SK-N-SH (cell line): ENCODE measurements around the gene SEC31B. TPM values are rescaled to one million over a fixed set of nuclear protein-coding genes. Genes with fewer than 3 reads are reported as not detected.

Source experiments
- CTCF ChIA-PET: fragments of 300-600, 350-600 bp; formaldehyde crosslinking; extraction: SDS; loops from one replicate; lab custom pipeline; 2021; lab: Yijun Ruan, JAX
- POLR2A ChIA-PET: fragments of 350-600 bp; sonication (Branson Sonifier 250); formaldehyde crosslinking; extraction: SDS; loops from one replicate; lab custom pipeline; 2020; ENCODE audit warnings: antibody characterized with exemption, inconsistent platforms; lab: Yijun Ruan, JAX
- DNase-seq: peaks from one replicate; pipeline ENCODE4 v3.0.0; 2012
- H2AFZ ChIP-seq: fragments of 200-600 bp; sonication (generic); 2 replicates; pipeline ENCODE4 v1.8.1; 2016; ENCODE audit warnings: antibody characterized with exemption, mild to moderate bottlenecking, low read depth
- H3F3A ChIP-seq: fragments of 200-600 bp; sonication (generic); replicated peaks from 2 replicates; pipeline ENCODE3; 2016; ENCODE audit warnings: antibody characterized with exemption, mild to moderate bottlenecking; ENCODE audit not compliant: insufficient read depth
- H3K27ac ChIP-seq, 2 experiments: fragments of 200-500 bp in 1 of 2; fragments of 200-600 bp in 1 of 2; sonication (Bioruptor generic) in 1 of 2; sonication (generic), shearing (Covaris generic) in 1 of 2; 2 replicates each; pipeline versions ENCODE4 v1.5.1 to v1.6.1; 2014 to 2016; ENCODE audit warnings: low read depth in 2 of 2, inconsistent platforms in 1 of 2, low read length in 1 of 2, mild to moderate bottlenecking in 1 of 2, mixed read lengths in 1 of 2
- H3K27me3 ChIP-seq: fragments of 200-600 bp; sonication (generic), shearing (Covaris generic); 2 replicates; pipeline ENCODE4 v1.6.1; 2016; ENCODE audit warnings: mixed run types; ENCODE audit not compliant: insufficient read depth
- H3K36me3 ChIP-seq, 2 experiments: fragments of 200-500 bp in 1 of 2; fragments of 200-600 bp in 1 of 2; sonication (Bioruptor generic) in 1 of 2; sonication (generic) in 1 of 2; replicated peaks in 1 of 2; 2 replicates each; pipeline versions ENCODE3 to v1.5.1; 2014 to 2016; ENCODE audit warnings: low read length in 1 of 2, mild to moderate bottlenecking in 1 of 2; ENCODE audit not compliant: insufficient read depth in 2 of 2, control insufficient read depth in 1 of 2
- H3K4me1 ChIP-seq, 2 experiments: fragments of 200-500 bp in 1 of 2; fragments of 200-600 bp in 1 of 2; sonication (Bioruptor generic) in 1 of 2; sonication (generic), shearing (Covaris generic) in 1 of 2; 2 replicates each; pipeline versions ENCODE4 v1.5.1 to v1.6.1; 2014 to 2016; ENCODE audit warnings: low read depth in 1 of 2, low read length in 1 of 2, mixed run types in 1 of 2; ENCODE audit not compliant: insufficient read depth in 2 of 2, control insufficient read depth in 1 of 2
- H3K4me2 ChIP-seq: fragments of 200-600 bp; sonication (generic), shearing (Covaris generic); 2 replicates; pipeline ENCODE4 v1.6.1; 2017; ENCODE audit warnings: mixed run types
- H3K4me3 ChIP-seq, 2 experiments: fragments of 200-500 bp in 1 of 2; fragments of 200-600 bp in 1 of 2; sonication (Bioruptor generic) in 1 of 2; sonication (generic), shearing (Covaris generic) in 1 of 2; 2 replicates each; pipeline versions ENCODE4 v1.5.1 to v1.8.1; 2014 to 2016; ENCODE audit warnings: low read depth in 2 of 2, inconsistent platforms in 1 of 2, low read length in 1 of 2, mild to moderate bottlenecking in 1 of 2, mixed read lengths in 1 of 2, moderate library complexity in 1 of 2
- H3K79me2 ChIP-seq: fragments of 200-600 bp; sonication (generic); 2 replicates; pipeline ENCODE4 v1.8.1; 2017; ENCODE audit warnings: mild to moderate bottlenecking; ENCODE audit not compliant: insufficient read depth
- H3K9ac ChIP-seq: fragments of 200-600 bp; sonication (generic); 2 replicates; pipeline ENCODE4 v1.6.1; 2017; ENCODE audit warnings: mixed run types
- H3K9me2 ChIP-seq: fragments of 200-600 bp; sonication (generic); 2 replicates; pipeline ENCODE4 v1.6.1; 2017; ENCODE audit warnings: mixed run types
- H3K9me3 ChIP-seq: fragments of 200-600 bp; sonication (generic); 2 replicates; pipeline ENCODE4 v1.6.1; 2017; ENCODE audit warnings: mixed run types, mild to moderate bottlenecking, moderate library complexity
- H4K20me1 ChIP-seq: fragments of 200-600 bp; sonication (generic); 2 replicates; pipeline ENCODE4 v1.6.1; 2017; ENCODE audit warnings: mild to moderate bottlenecking, mixed run types; ENCODE audit not compliant: insufficient read depth
- FOSL2 ChIP-seq: IDR thresholded peaks from 2 replicates; pipeline ENCODE4 v1.4.0; 2012; ENCODE audit warnings: low read depth, mild to moderate bottlenecking, moderate library complexity, borderline replicate concordance
- FOXJ3 ChIP-seq: sonication (generic); formaldehyde crosslinking; IDR thresholded peaks from 2 replicates; pipeline ENCODE4 v1.5.1; 2020; ENCODE audit warnings: mild to moderate bottlenecking, missing genetic modification reagents
- GATA2 ChIP-seq: sonication (generic); formaldehyde crosslinking; IDR thresholded peaks from 2 replicates; pipeline ENCODE4 v1.5.0; 2020; ENCODE audit warnings: mild to moderate bottlenecking, missing genetic modification reagents
- JUND ChIP-seq: IDR thresholded peaks from 2 replicates; pipeline ENCODE4 v1.4.0; 2012
- MXI1 ChIP-seq: IDR thresholded peaks from 2 replicates; pipeline ENCODE4 v1.6.1; 2012; ENCODE audit warnings: mild to moderate bottlenecking, low read depth, low read length, improper control_type of control experiment
- POLR2AphosphoS5 ChIP-seq: IDR thresholded peaks from 2 replicates; pipeline ENCODE4 v1.6.1; 2012; ENCODE audit warnings: low read depth, low read length
- RFX5 ChIP-seq: IDR thresholded peaks from 2 replicates; pipeline ENCODE4 v1.6.1; 2012; ENCODE audit warnings: mild to moderate bottlenecking, improper control_type of control experiment, low read length
- SIN3A ChIP-seq: IDR thresholded peaks from 2 replicates; pipeline ENCODE4 v1.6.1; 2012; ENCODE audit warnings: low read depth, mild to moderate bottlenecking, low read length, moderate library complexity, borderline replicate concordance
- SMC3 ChIP-seq: IDR thresholded peaks from 2 replicates; pipeline ENCODE4 v1.6.1; 2012; ENCODE audit warnings: low read depth, low read length, improper control_type of control experiment
- TAF1 ChIP-seq: IDR thresholded peaks from 2 replicates; pipeline ENCODE4 v1.6.1; 2012; ENCODE audit warnings: low read depth, mild to moderate bottlenecking, low read length, moderate library complexity, borderline replicate concordance
- TCF12 ChIP-seq: IDR thresholded peaks from 2 replicates; pipeline ENCODE4 v1.4.0; 2012
- TEAD4 ChIP-seq: IDR thresholded peaks from 2 replicates; pipeline ENCODE4 v1.4.0; 2012; ENCODE audit warnings: mild to moderate bottlenecking, borderline replicate concordance; ENCODE audit not compliant: insufficient read depth
- WGBS: methylation state at CpG from one replicate; pipeline ENCODE4 v1.1.6; 2017; ENCODE audit warnings: low lambda C conversion rate; 5-methylcytosine and 5-hydroxymethylcytosine counted together
- polyA plus RNA-seq, 3 experiments: library from polyadenylated mRNA; depleted of rRNA; stranded (reverse); fragments of >200 nt; gene quantifications; 2 replicates each; pipeline ENCODE4 v1.2.3, GENCODE V29; 2012
- TF ChIP-seq, protein P1 (sequence below): fragments of 200-600 bp; sonication (generic); IDR thresholded peaks from 2 replicates; pipeline ENCODE4 v1.6.1; 2017; ENCODE audit warnings: antibody characterized with exemption, mild to moderate bottlenecking, moderate library complexity

Gene SEC31B
- polyA plus RNA-seq, 1 of the 3 experiments (the other 2 are of a cell fraction) = 8.8 TPM

DNA sequence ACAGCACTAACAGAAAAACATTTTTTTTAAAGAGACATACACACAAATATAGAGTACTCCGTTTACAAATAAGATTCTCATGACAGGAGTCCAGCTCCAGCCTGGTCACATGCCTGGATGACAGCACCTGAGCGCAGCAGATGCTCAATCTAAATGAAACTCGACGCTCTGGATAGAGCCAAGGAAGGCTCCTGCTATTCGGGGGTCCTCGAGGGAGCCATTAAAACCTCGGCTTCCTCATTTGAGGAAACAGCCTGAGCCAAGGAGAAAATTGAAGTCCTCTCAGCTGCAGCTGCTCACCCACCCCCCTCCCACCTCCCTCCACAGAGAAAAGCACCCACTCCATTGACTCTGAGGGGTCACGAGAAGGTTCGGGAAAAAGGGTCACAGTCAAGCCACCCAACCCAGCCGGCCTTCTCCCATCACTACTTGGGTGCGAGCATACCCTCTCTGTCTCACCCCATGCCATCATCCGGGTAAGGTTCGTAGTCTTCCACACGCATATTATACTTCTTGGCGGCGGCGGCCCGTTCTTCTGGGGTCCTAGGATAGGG is 9.3 kb upstream of the SEC31B start:
- Histone ChIP-seq H3K27me3 (no peaks in the 10 kb centered on the region), H3K4me2 (peak overlapping the region; percentile 93), H3K4me3 (peak overlapping the region; percentile 75 to 88), H4K20me1 (no peaks in the 10 kb centered on the region), H3K9me3 (no peaks in the 10 kb centered on the region), H3K36me3 (peaks cover 10 to 26% of the 10 kb centered on the region in 2 experiments), H3K27ac (peak overlapping the region; percentile 43 to 69; a peak in 2 of 4 replicates), H3K4me1 (peaks cover 6 to 11% of the 10 kb centered on the region in 2 experiments; a peak in 1 of 4 replicates), H2AFZ (peak overlapping the region; percentile 94), H3F3A (no peaks in the 10 kb centered on the region), H3K9ac (peak overlapping the region; percentile 84), H3K9me2 (no peaks in the 10 kb centered on the region), H3K79me2 (peaks cover 35% of the 10 kb centered on the region)
- 0 out of 2 replicates have a peak, but pooled peaks have one; percentile 37 for TF ChIP-seq MXI1
- no peak for TF ChIP-seq FOSL2
- ChIA-PET CTCF (interaction anchor here (0.8 to 5.9 kb wide), 4 partner anchors 11 to 238 kb away, joined by 3 to 51 read pairs (median 10); no protein-coding TSS in a partner anchor), POLR2A (no interaction called here)
- 5% methylated on average over 14 of the region's 18 CpGs for WGBS
- DNase-seq = no peak

DNA sequence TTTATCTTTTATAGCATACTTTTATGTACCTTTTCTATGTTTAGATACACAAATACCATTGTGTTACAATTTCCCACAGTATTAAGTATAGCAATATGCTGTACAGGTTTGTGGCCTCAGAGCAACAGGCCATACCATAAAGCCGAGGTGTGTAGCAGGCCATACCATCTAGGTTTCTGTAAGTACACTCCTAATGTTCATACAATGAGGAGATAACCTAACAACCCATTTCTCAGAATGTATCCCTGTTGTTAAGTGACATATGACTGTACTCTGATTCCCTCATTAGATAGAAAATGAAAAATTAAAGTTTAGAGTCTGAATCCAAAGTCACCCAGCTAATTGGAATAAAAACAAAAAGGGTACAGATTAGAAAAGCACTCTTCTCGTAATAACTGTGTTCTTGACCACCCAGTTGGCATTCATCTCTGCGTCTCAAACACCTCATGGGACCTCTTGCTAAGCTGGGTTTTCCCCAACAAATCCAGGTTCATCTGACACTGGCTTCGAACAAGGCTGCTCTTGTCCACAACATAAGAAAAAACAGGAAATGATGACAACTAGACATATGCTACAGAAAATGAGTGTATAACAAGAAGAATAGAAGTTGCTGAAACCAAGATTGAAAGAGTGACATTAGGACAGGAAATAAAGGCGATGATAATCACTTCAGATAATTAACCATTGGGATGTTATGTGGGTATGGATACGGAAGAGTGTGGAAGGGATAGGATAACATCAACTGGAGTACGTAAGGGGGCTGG is 8.6 kb upstream of the SEC31B start:
- no peaks in the 10 kb centered on the region for H4K20me1 ChIP-seq
- TF ChIP-seq FOXJ3 (CRISPR knock-in tag) = no peak
- no peak for TF ChIP-seq POLR2AphosphoS5
- TF ChIP-seq TEAD4 = no peak
- TF ChIP-seq, protein P1, sequence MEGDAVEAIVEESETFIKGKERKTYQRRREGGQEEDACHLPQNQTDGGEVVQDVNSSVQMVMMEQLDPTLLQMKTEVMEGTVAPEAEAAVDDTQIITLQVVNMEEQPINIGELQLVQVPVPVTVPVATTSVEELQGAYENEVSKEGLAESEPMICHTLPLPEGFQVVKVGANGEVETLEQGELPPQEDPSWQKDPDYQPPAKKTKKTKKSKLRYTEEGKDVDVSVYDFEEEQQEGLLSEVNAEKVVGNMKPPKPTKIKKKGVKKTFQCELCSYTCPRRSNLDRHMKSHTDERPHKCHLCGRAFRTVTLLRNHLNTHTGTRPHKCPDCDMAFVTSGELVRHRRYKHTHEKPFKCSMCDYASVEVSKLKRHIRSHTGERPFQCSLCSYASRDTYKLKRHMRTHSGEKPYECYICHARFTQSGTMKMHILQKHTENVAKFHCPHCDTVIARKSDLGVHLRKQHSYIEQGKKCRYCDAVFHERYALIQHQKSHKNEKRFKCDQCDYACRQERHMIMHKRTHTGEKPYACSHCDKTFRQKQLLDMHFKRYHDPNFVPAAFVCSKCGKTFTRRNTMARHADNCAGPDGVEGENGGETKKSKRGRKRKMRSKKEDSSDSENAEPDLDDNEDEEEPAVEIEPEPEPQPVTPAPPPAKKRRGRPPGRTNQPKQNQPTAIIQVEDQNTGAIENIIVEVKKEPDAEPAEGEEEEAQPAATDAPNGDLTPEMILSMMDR = no peak
- no peak for TF ChIP-seq SMC3
- no peak for TF ChIP-seq JUND
- TF ChIP-seq GATA2 (CRISPR knock-in tag) = no peak
- TF ChIP-seq RFX5 = no peak
- TF ChIP-seq TCF12 = no peak
- no peak for TF ChIP-seq TAF1
- no peak for TF ChIP-seq SIN3A
- TF ChIP-seq MXI1 = no peak
- no peak for DNase-seq
- peaks cover 35% of the 10 kb centered on the region for H3K79me2 ChIP-seq
- peak overlapping the region; percentile 93 for H3K4me2 ChIP-seq
- no peaks in the 10 kb centered on the region for H3K27me3 ChIP-seq
- H3K4me3 ChIP-seq = peak overlapping the region; percentile 75 to 88
- peaks cover 10 to 33% of the 10 kb centered on the region in 2 experiments for H3K36me3 ChIP-seq
- H3F3A ChIP-seq = no peaks in the 10 kb centered on the region
- H3K27ac ChIP-seq = no peak overlapping the region
- CTCF ChIA-PET = interaction anchor here (0.8 to 5.9 kb wide), 5 partner anchors 10 to 350 kb away, joined by 3 to 51 read pairs (median 4); no protein-coding TSS in a partner anchor
- peak overlapping the region; percentile 84; the same call in 1 of the 2 replicates for H3K9ac ChIP-seq
- no peaks in the 10 kb centered on the region for H3K9me3 ChIP-seq
- H3K4me1 ChIP-seq = peaks cover 6 to 11% of the 10 kb centered on the region in 2 experiments; a peak in 1 of 4 replicates
- POLR2A ChIA-PET = no interaction called here
- no peaks in the 10 kb centered on the region for H3K9me2 ChIP-seq
- WGBS = 62% methylated on average over 7 of the region's 7 CpGs
- H2AFZ ChIP-seq = no peak overlapping the region
